ENCODE results near the gene PHYHD1.

Gene PHYHD1

DNA sequence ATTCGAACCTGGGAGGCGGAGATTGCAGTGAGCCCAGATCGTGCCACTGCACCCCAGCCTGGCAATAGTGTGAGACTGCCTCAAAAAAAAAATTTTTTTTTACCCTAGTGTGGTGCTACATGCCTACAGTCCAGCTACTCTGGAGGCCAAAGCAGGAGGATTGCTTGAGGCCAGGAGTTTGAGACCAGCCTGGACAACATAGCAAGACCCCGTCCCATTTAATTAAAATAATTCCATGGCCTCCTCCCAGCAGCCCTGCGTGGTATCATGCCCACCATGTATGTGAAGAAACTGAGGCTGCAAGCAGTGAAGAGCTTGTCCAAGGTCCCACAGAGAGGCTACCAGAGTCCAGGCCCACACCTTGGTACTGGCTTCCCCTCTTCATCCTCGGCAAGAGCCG is 19.4 kb upstream of the PHYHD1 start:
- DNase-seq (ENCODE audit: low read depth in 2 of 2), result no peak

- no peak for DNase-seq (ENCODE audit: low read depth in 2 of 2)
These were observed 19.0 kb upstream of the PHYHD1 start for GRCh38 chr9:128901822-128902221.

DNA sequence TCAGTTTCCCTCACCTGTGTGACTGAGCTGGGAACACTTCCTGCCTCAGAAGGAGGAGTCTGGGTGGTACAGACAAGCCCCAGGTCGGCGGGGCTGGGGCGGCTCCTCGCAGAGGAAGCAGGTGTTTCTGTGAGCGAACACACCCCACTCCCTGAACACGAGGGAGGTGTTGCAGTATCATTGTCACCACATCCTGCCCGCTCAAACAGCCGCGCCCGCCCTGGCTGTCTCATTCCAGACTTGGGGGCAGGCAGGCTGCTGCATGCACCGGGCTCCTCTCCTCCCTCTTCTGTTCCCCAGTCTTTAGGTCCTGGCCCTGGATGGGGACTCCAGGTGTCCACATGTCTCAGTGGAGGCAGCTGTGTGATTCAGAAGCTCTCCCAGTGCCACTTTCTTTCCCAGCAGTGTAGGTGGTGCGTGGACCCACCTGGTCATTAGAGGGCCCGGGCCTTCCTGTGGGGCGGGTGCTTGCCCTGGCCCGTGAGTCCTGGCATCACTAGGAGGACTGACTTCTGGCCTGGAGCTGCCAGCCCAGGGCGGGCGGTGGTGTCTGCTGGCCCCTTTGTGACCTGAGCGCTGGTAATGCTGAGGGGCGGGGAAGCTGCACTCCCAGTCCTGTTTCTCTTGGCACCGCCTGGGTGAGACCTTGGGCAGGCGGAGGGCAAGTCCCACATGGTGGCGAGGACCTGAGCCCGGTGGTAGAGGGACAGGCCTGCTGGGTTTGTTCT is 18.3 kb upstream of the PHYHD1 start:
- DNase-seq (ENCODE audit: low read depth in 2 of 2), result peak; percentile 73 to 76

DNA sequence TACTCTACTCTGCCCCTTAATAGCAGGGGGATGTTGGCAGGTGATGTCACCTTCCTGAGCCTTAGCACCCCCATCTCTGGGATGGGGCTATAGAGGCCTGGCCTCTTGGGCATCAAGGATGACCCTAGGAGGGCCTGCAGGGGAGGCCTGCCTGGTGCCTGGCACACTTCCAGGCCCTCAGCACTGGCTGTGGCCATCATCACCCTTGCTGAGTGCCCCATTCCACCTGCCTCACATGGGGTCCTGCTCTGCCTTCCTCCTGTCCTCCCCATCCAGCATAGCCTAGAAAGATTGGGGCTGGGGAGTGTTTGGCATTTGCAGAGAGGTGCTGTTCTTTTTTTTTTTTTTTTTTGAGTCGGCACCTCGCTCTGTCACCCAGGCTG is 17.7 kb upstream of the PHYHD1 start:
- no peak for DNase-seq (ENCODE audit: low read depth in 2 of 2)

DNA sequence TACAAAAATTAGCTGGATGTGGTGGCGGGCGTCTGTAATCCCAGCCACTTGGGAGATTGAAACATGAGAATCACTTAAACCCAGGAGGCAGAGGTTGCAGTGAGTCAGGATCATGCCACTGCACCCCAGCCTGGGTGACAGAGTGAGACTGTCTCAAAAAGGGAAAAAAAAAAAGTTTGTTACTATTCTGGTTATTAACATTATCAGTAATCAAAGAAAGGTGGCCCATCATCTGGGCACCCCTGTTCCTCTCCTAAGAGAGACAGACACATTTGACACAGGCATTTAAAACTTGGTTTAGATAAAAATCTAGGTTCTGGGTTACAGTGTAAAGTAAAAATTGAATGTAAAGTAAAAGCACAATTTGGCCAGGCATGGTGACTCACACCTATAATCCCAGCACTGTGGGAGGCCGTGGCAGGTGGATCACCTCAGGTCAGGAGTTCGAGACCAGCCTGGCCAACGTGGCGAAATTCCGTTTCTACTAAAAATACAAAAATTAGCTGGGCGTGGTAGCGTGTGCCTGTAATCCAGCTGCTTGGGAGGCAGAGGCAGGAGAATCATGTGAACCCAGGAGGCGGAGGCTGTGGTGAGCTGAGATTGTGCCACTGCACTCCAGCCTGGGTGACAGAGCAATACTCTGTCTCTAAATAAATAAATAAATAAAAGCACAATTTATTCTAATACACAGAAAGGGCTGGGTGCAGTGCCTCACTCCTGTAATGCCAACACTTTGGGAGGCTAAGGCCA is 16.7 kb upstream of the PHYHD1 start:
- DNase-seq (ENCODE audit: low read depth in 2 of 2), result no peak

DNA sequence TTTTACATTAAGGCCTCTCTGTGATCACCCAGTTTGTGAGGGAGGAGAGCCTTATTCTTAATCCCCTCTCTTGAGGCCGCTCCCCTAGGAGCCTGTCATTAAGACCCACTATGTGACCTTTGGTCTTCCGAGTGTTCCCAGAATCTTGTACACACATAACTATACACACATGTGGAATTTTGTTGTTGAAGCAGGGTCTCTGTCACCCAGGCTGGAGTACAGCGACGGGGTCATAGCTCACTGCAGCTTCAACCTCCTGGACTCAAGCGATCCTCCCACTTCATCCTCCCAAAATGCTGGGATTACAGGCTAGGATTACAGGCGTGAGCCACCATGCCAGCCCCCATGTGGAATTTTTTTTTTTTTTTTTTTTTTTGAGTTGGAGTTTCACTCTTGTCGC is 14.8 kb upstream of the PHYHD1 start:
- no peak for DNase-seq (ENCODE audit: low read depth in 2 of 2)

- no peak for DNase-seq (ENCODE audit: low read depth in 2 of 2)
These were observed 14.0 kb upstream of the PHYHD1 start for GRCh38 chr9:128906741-128907140.

DNA sequence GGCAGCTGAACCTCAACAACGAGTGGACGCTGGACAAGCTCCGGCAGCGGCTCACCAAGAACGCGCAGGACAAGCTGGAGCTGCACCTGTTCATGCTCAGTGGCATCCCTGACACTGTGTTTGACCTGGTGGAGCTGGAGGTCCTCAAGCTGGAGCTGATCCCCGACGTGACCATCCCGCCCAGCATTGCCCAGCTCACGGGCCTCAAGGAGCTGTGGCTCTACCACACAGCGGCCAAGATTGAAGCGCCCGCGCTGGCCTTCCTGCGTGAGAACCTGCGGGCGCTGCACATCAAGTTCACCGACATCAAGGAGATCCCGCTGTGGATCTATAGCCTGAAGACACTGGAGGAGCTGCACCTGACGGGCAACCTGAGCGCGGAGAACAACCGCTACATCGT is 12.4 kb upstream of the PHYHD1 start:
- no peak for DNase-seq (ENCODE audit: low read depth in 2 of 2)

GRCh38 chr9:128909859-128910258 is 10.9 kb upstream of the PHYHD1 start:
- no peak for DNase-seq (ENCODE audit: low read depth in 2 of 2)

- no peak for DNase-seq (ENCODE audit: low read depth in 2 of 2)
These were observed 9.9 kb upstream of the PHYHD1 start for GRCh38 chr9:128910906-128911305.

DNA sequence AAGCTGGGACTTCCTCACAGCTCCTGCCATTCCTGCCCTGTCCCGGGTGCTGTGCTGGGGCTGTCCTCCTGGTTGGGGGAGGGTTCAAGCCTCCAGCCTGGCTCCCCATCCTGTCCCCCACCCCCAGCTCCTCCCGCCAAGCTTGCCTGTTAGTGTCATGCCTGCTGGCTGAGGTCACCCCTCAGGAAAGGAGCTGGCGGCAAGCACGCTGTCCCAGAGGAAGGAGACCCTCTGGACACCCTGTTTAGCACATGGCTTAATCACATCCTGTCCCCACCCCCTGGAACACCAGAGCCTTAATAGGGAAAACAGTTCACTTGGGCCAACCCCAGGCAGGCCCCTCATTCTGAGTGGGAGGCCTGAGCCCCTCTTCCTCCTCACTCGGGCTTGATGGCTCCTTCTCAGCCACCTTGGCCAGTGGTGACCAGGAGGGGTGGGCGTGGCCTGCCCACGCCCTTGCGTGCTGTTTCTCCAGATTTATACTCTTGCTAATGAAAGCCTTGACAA is 9.2 kb upstream of the PHYHD1 start:
- DNase-seq (ENCODE audit: low read depth in 2 of 2), result no peak

DNA sequence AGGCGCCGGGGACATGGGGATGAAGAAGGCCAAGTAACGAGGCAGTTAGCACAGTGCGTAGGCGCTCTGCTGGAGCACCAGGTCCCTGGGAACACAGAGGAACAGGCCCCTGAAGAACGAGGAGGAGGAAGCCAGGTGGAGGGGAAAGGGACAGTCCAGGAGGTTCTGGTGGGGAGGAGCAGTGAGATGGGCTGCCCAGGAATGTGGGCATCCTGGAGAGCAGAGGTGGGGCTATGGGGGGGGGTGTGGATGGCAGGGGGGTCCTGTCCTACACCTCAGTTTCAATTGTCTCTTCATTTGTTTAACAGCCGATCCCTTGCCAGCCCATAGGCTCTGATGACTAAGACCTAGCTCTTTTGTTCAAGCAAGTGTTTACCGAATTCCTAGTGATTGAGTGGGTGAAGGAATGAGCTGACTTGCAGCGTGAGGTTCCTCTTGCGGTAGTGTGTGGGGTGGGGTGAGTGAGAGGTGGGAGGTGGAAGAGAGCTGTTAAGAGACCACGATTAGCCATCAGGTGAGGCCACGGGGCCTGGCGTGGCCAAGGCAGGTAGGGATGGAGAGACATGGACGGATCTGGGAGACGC is 8.4 kb upstream of the PHYHD1 start:
- DNase-seq (ENCODE audit: low read depth in 2 of 2), result no peak

DNA sequence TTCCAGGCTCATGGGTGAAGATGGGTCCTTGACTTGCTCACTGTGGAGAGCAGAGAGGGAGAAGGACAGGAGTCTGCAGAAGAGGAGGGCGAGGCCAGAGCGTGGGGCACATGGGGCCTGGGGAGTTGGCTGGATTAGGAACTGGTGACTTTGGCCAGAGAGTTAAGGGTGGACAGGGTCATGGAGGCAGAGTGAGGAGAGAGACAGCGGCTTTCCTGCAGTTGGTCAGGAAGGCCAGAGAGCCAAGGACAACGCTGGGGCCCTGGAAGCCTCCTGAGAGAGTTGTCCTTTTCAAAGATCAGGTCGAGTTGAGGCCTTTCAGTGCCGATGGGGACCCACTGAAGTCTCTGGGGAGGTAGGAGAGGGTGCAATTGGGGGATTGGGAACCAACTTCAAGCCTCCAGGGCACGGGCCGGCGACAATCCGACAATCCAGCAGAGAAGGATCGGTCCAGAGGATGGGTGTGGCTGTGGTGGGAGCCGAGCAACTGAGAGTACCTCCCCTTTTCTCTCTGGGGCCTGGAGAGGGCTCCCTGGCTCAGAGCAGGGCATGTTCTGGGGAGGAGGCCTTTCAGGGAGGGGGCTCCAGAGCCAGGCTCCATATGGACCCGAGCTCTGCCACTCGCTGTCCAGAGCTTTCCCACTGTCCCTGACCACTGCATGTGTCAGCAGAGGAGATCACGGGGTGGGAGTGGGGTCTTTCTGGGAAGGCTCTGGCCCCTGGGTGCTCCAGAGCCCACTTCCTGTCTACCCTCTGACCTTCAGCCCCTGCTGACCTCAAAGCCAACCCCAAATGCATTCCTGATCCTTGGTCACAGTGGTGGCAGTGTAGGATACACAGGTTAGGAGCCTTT is 7.5 kb upstream of the PHYHD1 start:
- no peak for DNase-seq (ENCODE audit: low read depth in 2 of 2)

DNA sequence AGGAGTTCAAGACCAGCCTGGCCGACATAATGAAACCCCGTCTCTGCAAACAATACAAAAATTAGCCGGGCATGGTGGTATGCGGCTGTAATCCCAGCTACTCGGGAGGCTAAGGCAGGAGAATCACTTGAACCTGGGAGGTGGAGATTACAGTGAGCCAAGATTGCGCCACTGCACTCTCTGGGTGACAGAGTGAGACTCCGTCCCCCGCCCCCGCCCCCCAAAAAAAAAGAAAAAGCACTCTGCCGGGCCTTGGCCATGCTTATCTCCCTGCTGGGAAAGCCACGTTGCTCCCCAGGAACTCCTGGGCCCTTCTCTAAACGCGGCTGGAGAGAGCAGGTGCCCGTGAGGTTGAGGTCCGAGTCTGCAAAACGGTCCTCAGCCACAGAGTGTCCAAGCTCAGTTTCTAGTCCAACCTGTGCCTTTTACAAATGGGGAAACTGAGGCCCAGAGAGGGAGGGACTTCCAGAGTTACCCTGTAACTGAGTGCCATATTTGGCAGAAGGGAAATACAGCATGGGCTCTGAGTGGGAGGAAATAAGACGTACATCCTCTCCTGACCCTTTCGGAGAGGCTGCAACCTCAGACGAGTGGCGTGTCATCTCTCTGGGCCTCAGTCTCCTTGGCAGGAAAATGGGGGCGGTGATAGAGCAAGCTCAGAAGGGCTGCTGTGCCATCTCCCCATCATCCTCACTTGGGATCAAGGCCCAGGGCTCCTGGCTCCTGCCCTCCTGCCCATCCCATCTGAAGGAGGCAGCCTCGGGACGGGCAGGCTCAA is 6.6 kb upstream of the PHYHD1 start:
- DNase-seq (ENCODE audit: low read depth in 2 of 2), result no peak

DNA sequence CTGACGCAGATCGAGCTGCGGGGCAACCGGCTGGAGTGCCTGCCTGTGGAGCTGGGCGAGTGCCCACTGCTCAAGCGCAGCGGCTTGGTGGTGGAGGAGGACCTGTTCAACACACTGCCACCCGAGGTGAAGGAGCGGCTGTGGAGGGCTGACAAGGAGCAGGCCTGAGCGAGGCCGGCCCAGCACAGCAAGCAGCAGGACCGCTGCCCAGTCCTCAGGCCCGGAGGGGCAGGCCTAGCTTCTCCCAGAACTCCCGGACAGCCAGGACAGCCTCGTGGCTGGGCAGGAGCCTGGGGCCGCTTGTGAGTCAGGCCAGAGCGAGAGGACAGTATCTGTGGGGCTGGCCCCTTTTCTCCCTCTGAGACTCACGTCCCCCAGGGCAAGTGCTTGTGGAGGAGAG is 4.6 kb upstream of the PHYHD1 start:
- no peak for DNase-seq (ENCODE audit: low read depth in 2 of 2)

DNA sequence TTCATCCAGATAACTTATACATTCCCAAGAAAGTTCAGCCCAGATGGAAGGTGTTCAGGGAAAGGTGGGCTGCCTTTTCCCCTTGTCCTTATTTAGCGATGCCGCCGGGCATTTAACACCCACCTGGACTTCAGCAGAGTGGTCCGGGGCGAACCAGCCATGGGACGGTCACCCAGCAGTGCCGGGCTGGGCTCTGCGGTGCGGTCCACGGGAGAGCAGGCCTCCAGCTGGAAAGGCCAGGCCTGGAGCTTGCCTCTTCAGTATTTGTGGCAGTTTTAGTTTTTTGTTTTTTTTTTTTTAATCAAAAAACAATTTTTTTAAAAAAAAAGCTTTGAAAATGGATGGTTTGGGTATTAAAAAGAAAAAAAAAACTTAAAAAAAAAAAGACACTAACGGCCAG is 4.0 kb upstream of the PHYHD1 start:
- DNase-seq (ENCODE audit: low read depth in 2 of 2), result no peak

GRCh38 chr9:128917151-128917849 is 3.5 kb upstream of the PHYHD1 start:
- no peak for DNase-seq (ENCODE audit: low read depth in 2 of 2)

DNA sequence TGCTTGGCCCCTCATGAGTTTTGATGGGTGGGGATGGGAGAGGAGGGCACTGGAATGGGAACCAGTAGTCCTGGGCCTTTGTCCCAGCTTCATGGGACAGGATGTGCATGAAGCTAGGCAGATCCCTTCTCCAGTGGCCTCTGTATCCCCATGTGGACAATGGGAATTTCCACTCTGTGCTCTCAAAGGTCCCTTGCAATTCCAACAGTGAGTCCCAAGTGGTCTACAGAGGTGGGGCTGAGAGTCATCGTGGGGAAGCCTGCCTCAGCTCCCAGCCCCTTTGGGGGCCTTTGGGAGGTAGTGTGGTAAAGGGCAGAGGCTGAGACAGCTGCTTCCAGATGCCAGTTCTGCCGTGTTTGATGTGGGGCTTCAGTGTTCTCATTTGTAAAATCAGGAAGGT is 1.9 kb upstream of the PHYHD1 start:
- no peak for DNase-seq (ENCODE audit: low read depth in 2 of 2)

- DNase-seq (ENCODE audit: low read depth in 2 of 2), result no peak
These were observed 1.2 kb upstream of the PHYHD1 start for GRCh38 chr9:128919402-128920089.

Data from stimulated activated CD4-positive, alpha-beta T cell treated with anti-CD3 and anti-CD28 coated beads, Interleukin-4, amount 100 ng/mL, for 48 hours (primary cell).